HG02981 (cell line): ENCODE data around the gene FAM149B1.

Experiments
- ATAC-seq: cut with Tn5 transposase; IDR thresholded peaks from one replicate; pipeline ENCODE4 v1.9.1; 2021; ENCODE audit warnings: mild to moderate bottlenecking, moderate library complexity; ENCODE audit not compliant: unreplicated experiment

Gene FAM149B1

DNA sequence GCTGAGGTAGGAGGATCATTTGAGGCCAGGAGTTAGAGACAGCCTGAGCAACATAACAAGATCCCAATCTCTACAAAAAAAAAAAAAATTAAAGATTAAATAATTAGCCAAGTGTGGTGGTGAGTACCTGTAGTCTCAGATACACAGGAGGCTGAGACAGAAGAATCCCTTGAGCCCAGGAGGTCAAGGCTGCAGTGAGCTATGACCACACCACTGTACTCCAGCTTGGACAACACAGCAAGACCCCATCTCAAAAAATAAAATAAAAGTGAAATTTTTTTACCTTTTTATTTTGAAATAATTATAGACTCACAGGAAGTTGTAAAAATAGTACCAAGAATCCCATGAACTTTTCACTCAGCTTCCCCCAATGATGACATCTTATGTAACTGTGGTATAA is 4.9 kb downstream of the FAM149B1 start:
- ATAC-seq: no peak

DNA sequence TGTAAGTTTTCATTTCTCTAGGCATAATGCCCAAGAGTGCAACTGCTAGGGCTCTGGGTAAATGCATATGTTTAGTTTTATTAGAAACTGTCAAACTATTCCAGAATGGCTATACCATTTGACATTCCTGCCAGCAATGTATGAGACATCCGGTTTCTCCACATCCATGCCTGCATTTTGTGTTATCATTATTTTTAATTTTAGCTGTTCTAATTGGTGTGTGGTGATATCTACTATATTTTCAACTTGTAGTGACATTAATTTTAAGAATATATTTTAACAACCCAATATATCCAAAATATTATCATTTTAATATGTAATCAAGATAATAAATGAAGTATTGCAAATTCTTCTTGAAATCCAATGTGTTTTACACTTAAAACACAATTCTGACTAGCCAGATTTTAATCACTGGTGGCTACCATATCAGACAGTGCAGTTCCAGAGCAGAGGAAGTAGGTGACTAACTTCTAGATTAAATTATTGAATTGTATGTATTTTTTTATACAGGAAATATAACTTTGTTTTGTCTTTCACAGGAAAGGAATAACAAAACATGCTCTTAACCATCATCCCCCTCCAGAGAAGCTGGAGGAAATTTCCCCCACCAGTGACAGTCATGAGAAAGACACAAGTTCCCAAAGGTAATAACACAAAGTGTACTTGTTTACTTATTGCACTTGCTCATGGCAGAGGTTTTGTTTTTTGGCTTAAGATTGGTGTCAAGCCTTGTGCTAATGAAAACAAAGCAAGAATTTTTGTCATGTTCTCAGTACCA is 6.4 kb downstream of the FAM149B1 start:
- ATAC-seq: no peak

DNA sequence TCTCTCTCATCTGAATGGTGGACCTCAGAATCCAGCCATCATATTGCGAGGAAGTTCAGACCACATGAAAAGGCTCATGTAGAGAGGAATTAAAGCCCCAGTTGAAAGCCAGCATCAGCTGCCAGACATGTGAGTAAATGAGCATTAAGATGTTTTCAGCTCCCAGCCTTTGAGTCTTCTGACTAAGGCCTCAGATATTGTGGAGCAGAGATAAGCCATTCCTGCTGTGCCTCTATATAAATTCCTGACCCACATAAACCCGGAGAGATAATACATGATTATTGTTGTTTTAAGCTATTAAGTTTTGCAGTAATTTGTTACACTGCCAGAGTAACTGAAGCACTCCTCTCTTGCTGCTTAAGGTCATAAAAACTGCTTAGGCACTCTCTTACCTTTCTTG is 14.6 kb downstream of the FAM149B1 start:
- ATAC-seq: no peak

DNA sequence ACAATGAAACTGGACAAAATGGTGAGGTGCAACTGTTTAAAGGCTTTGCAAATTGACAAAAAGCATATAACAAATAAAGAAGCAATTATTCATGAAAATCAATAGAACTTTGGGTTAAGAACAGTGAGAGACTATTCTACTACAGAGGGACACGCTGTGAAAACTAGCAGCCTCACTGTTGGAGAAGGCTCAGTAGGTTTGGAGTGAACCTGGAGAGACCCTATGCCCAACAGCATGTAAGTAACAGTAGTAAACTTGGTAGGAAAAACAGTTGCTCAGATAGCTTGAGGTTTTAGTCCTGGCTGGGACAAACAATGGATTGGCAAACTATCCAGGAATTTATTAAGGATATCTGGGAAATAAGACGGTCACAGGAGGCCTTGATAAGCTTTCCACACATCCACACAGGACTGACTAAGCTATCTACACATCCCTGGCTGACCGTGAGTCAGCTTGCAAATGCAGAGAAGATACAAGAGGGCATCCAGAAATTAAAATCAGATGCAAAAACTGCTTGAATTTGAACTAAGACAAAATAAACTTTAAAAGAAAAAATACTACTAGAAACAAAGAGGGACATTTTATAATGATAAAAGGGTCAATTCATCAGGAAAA is 15.9 kb downstream of the FAM149B1 start:
- no peak for ATAC-seq

DNA sequence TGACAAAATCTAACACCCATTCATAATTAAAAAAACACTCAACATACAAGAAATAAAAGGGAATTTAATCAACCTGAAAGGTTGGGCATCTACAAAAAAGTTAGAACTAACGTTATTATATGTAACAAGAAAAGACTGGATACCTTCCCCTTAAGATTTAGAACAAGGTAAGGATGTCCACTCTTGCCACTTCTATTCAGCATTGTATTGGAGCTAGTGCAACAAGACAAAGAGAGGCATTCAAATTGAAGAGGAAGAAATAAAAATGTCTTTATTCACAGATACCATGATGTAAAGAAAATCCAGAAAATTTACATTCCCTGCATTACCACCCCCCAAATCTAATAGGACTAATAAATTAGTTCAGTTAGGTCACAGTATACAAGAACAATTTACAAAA is 18.3 kb downstream of the FAM149B1 start:
- no peak for ATAC-seq

DNA sequence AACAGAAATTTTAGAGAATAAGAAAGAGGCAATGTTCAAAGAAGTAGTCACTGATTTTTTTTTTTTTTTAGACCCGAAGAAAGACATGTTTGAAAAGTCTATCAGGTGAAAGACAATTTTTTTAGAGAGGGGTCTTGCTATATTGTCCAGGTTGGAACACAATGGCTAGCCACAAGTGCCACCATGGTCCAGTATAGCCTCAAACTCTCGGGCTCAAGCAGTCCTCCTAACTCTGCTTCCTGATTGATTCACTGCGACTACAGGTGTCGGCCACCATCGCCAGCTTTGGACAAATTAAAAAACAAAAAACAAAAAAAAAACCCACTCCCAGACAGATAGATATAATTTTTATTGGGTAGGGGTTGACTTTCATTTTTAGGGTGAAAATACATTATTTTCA is 22.3 kb downstream of the FAM149B1 start:
- ATAC-seq: no peak

DNA sequence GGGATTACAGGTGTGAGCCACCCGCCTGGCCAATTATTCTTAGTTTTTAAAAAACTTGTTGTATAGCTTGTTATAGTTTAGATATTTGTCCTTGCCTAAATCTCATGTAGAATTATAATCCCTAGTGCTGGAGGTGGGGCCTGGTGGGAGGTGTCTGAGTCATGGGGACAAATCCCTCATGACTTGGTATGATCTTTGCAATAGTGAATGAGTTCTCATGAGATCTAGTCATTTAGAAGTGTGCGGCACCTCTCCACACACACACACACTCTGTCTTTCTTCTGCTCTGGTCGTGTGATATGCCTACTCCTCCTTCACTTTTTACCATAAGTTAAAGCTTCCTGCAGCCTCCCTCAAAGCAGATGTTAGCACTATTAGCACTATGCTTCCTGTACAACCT is 37.2 kb downstream of the FAM149B1 start:
- no peak for ATAC-seq

DNA sequence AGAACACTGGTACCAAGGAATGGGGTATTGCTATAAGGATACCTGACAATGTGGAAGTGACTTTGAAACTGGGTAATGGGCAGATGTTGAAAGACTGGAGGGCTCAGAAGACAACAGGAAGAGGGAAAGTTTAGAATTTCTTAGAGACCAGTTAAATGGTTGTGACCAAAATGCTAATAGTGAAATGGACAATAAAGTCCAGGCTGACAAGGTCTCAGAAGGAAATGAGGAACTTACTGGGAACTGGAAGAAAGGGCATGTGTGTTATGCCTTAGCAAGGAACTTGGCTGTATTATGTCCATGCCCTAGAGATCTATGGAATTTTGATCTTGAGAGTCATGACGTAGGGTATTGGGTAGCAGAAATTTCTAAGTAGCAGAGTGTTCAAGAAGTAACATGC is 38.0 kb downstream of the FAM149B1 start:
- ATAC-seq: no peak

DNA sequence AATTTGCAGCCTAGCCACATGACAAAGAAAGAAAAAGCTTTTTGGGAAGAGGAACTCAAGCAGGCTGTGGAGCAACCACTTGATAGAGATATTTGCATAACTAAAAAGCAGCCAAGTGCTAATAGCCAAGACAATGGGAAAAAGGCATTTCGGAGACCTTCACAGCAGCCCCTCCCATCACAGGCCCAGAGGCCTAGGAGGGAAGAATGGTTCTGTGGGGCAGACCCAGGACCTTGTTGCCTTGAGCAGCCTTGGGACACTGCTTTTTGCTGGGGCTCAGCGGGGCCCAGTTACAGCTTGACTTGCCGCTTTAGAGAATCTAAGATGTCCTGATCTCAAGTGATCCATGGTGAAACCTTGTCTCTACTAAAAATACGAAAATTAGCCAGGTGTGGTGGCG is 38.5 kb downstream of the FAM149B1 start:
- no peak for ATAC-seq

DNA sequence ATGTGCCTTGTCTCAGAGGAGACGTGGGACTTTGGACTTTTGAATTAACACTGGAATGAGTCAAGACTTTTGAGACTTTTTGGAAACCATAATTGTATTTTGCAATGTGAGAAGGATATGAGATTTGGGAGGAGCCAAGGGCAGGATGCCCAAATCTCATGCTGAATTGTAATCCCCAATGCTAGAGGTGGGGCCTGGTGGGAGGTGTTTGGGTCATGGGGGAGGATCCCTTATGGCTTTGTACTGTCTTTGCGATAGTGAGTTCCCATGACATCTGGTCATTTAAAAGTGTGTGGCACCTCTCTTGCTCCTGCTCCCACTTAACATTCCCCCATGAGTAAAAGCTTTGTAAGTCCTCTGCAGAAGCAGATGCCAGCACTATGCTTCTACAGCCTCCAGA is 40.0 kb downstream of the FAM149B1 start:
- ATAC-seq: no peak

DNA sequence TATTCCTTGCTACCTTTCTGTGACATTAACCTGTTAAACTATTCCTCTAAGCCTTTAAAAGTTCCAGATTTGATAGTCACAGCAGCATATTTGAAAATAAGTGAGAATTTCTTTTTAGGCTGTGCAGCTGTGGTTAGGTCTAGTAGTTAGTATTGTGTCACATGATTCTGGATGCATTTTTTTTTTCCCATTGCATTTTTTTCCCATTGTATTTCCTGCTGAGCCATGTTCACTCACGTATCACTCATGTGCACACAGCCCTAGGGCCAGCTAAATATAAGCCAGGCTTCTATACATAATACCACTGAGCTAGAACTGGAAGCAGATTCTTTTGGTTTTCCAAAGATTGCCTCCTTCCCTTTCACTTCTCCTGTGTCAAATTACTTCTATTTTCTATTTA is 41.8 kb downstream of the FAM149B1 start:
- no peak for ATAC-seq

DNA sequence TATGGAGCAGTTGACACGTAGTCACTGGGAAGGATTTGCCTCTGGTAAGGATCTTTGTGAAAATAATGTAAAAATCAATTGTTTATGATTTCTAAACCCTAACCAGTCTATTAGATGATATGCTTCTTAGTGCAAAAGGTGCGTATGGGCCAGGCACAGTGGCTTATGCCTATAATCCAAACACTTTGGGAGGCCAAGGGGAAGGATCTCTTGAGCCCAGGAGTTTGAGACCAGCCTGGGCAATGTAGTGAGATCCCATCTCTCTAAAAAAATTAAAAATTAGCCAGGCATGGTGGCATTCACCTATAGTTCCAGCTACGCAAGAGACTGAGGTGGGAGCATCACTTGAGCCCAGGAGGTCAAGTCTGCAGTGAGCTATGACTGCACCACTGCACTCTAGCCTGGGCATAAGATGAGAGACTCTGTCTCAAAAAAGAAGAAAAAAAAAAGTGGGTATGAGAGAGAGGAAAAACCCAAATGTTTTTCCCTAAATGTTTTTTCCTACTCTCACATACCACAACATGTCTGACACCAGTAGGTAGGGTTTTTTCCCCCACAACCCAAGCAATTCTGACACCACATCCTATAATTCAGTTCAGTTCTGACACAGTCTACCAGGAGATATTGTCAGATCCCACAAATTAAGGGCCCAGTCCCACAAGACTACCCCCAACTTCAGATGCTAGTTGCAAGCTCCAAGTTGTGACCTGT is 42.6 kb downstream of the FAM149B1 start:
- no peak for ATAC-seq

DNA sequence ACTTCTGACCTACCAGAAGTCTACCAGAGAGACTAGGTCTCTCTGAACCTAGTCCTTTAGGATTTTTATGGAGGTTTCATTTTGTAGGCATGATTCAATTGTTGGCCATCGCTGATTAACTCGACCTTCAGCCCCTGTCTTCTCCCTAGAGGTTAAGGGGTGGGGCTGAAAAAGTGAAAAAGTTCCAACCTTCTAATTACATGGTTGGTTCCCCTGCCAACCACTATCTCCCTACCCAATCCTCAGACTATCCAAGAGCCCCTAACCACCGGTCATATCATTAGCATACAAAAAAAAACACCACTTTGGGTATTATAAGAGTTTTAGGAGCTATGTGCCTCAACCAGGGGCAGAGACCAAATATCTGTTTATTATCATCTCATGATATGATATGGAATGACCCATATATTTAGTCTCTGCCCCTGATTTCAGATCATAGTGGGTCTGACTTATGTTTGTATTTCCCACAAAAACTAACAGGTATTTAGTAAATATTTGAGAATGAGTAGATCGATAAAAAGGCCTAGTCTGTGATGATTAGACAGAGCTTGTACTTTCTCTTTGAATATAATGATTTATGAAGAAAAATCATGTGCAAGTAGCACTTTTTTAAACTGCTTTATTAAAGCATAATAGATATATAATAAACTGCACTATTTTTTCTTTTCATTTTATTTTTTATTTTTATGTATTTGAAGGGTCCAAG is 43.3 kb downstream of the FAM149B1 start:
- ATAC-seq: no peak

DNA sequence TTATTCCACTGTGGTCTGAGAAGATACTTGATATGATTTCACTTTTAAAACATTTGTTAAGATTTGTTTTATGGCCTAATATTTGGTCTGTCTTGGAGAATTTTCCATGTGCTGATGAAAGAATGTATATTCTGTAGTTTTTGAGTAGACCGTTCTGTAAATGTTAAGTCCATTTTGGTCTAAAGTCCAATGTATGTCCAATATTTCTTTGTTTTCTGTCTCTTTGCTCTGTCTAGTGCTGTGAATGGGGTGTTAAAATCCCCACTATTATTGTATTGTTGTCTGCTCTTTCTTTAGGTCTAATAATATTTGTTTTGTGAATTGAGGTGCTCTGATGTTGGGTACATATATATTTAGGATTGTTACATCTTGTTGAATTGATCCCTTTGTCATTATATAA is 47.8 kb downstream of the FAM149B1 start:
- no peak for ATAC-seq

DNA sequence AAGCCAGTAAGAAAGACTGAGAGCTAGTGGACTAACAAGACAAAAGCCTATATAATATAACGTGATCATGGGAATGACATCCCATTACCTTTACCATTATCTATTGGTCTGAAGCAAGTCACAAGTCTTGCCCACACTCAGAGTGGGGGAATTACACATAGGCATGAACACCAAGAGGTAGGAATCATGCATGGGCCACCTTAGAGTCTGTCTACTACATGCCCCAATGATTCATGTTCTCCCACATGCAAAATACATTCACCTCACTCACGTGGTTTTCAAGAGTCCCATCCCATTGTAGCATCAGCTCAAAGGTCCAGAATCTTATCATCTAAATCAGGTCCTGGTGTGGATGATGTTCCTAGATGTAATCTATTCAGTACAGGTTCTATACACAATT is 49.7 kb downstream of the FAM149B1 start:
- no peak for ATAC-seq

DNA sequence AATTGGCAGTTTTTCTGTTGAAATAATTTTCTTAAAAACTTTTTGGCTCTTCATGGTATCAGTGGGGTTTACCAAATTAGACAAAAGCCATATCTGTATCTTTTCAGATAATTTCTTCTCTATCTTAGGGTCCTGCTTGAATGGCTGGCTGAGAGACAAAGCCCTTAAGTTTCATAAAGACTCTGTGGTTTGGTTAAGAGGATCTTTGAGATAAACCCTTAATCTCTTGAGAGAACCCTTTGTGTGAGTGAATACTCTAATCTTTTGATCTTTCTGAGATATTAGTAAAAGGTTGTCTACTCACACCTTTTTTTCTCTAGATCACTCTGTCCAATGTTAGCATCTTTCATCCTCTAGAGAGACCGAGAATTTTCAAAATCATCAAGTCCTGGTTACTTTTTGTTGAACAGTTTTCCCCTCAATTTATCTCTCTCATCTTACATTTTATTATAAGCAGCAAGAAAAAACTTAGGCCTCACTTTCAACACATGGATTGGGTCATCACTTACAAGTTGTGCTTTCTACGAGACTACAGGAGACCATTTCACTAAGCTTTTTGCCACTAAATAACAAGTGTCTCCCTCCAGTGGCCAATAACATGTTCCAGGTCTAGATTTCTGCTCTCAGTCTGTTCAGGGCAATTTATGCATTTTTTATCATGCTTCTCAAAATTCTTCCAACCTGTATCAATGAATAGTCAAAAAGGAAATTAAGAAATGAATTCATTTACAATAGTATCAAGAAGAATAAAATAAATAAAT is 50.7 kb downstream of the FAM149B1 start:
- no peak for ATAC-seq

DNA sequence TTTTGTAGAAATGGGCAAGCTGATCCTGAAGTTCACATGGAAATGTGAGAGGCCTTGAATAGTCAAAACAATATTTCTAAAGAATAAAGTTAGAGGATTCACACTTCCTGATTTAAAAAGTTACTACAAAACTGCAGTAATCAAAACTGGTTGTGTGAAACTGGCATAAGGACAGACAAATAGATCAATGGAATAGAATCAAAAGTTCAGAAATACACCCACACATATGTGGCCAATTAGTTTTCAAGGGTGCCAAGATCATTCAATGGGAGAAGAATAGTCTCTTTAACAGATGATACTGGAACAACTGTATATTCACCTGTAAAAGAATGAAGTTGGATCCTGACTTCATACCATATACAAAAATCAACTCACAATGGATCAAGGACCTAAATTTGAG is 51.5 kb downstream of the FAM149B1 start:
- no peak for ATAC-seq

DNA sequence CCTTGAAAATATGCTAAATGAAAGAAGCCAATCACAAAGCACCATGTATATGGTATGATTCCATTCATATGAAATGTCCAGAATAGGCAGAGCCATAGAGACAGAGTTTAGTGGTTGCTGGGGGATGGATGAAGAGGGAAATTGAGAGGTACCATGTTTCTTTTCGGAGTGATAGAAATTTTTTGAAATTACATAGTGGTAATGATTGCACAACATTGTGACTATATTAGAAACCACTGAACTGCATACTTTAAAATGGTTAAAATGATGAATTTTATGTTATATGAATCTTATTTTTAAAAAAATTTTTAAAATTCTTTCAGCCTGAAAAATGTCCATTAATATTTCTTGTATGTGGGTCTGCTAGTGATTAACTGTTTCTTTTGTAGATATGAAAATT is 53.1 kb downstream of the FAM149B1 start:
- no peak for ATAC-seq

DNA sequence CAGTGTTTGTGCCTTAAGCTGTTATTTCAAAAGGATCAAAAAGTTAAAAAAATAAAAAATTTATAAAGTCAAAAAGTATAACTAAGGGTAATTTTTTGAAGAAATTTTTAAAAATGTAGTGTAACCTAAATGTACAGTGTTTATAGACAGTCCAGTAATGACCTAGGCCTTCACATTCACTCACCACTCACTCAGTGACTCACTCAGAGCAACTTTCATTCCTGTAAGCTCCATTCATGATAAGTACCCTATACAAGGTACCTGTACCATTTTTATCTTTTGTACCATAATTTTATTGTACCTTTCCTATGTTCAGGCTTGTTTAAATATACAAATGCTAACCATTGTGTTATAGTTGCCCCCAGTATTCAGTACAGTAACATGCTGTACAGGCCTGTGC is 57.6 kb downstream of the FAM149B1 start:
- no peak for ATAC-seq

DNA sequence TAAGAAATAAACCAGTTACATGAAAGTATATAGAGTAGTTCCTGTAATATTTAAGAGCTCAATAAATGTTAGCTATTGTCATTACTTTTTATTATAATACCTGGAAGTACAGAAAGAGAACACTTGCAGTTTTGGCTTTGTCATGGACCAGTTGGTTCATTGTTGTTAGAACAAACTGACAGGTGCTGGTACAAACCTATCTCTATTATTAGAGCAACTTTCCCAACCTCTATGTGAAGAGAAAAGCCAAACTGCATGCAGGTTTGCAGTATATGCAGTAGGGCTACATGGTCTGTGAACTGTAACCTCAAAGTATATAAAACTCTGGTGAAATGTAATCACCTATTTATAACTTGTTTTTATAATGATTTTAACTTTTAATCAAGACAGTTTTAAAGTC is 58.7 kb downstream of the FAM149B1 start:
- ATAC-seq: no peak

DNA sequence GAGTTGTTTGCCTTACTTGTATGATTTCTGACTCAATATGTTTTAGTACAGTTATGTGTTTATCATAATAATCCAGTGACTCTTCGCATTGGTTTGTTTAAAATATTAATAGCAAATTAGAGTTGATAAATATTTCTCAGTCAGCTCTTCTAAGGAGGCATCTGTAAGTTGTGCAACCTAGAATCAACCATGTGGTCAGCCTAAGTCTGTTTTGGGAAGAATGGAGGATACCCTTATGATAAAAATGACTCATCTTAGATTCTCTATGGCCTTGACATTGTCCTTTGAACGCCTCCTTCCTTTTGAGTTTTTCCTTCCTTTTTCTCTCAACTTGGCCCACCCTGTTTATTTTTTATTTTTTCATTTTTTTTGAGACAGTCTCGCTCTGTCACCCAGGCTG is 60.3 kb downstream of the FAM149B1 start:
- ATAC-seq: no peak
